HCT116 (cell line): ENCODE measurements around the gene SFXN5. TPM values are rescaled to one million over a fixed set of nuclear protein-coding genes. Genes with fewer than 3 reads are reported as not detected.

ENCODE experiments used
- ATAC-seq: fragments of 200-7000 bp; cut with Tn5 transposase; 2 replicates; pipeline ENCODE4 v1.9.1; 2020; ENCODE audit warnings: mild to moderate bottlenecking, moderate library complexity
- BruUV-seq: library from RNA; stranded (reverse); fragments of 400-500 nt; replicated peaks from 2 replicates; lab custom pipeline; 2021; lab: Mats Ljungman, UMichigan
- CTCF ChIA-PET: fragments of 300-600 bp; sonication (Branson Sonifier 250); formaldehyde crosslinking; loops from one replicate; lab custom pipeline; 2021; ENCODE audit warnings: antibody characterized with exemption; lab: Charles Lee
- POLR2A ChIA-PET: fragments of 300-600, 350-600 bp; sonication (Branson Sonifier 250); formaldehyde crosslinking; loops from one replicate; lab custom pipeline; 2021; ENCODE audit warnings: antibody characterized with exemption; lab: Charles Lee
- RAD21 ChIA-PET, 2 experiments: fragments of 300-600 bp; sonication (Branson Sonifier 250); formaldehyde crosslinking; loops; one replicate each; lab custom pipeline; 2023; ENCODE audit warnings: low total read pairs in 2 of 2; ENCODE audit not compliant: uncharacterized antibody in 2 of 2, unreplicated experiment in 2 of 2, low non-redundant PET in 1 of 2; lab: Charles Lee
- DNase-seq: peaks from one replicate; pipeline ENCODE4 v3.0.0-alpha.2; 2010; ENCODE audit warnings: low read depth, low spot score
- H2AFZ ChIP-seq: fragments of 200-600 bp; shearing (Covaris generic), sonication (generic); 2 replicates; pipeline ENCODE4 v1.6.1; 2017; ENCODE audit warnings: low read depth, mixed run types, mixed read lengths, antibody characterized with exemption, low read length; ENCODE audit not compliant: poor library complexity, severe bottlenecking
- H3K27ac ChIP-seq: 2 replicates; pipeline ENCODE4 v1.5.1; 2012; ENCODE audit warnings: low read depth, low read length
- H3K27me3 ChIP-seq: fragments of 200-600 bp; sonication (generic); 2 replicates; pipeline ENCODE4 v1.6.1; 2016; ENCODE audit warnings: mixed run types, low read length, mixed read lengths; ENCODE audit not compliant: insufficient read depth
- H3K36me3 ChIP-seq, 2 experiments: fragments of 200-500 bp in 1 of 2; fragments of 200-600 bp in 1 of 2; sonication (Bioruptor generic) in 1 of 2; sonication (generic) in 1 of 2; 2 replicates each; pipeline versions ENCODE4 v1.5.1 to v1.6.1; 2014 to 2016; ENCODE audit warnings: low read length in 2 of 2, inconsistent platforms in 1 of 2, mixed read lengths in 1 of 2, mixed run types in 1 of 2; ENCODE audit not compliant: insufficient read depth in 2 of 2, control insufficient read depth in 1 of 2
- H3K4me1 ChIP-seq, 2 experiments: fragments of 200-600 bp in 1 of 2; sonication (generic) in 1 of 2; 2 replicates each; pipeline versions ENCODE4 v1.5.1 to v1.6.1; 2012 to 2017; ENCODE audit warnings: low read length in 2 of 2, inconsistent platforms in 1 of 2, mild to moderate bottlenecking in 1 of 2, mixed read lengths in 1 of 2, mixed run types in 1 of 2, moderate library complexity in 1 of 2; ENCODE audit not compliant: insufficient read depth in 2 of 2, control insufficient read depth in 1 of 2
- H3K4me2 ChIP-seq: fragments of 200-600 bp; sonication (generic); 2 replicates; pipeline ENCODE4 v1.6.1; 2017; ENCODE audit warnings: mixed run types, low read length, mixed read lengths
- H3K4me3 ChIP-seq, 2 experiments: fragments of 200-600 bp in 1 of 2; sonication (generic) in 1 of 2; replicated peaks in 1 of 2; 2 replicates each; pipeline ENCODE4 v1.5.1; 2011 to 2016; ENCODE audit warnings: low read length in 2 of 2, control low read depth in 1 of 2, low read depth in 1 of 2, mild to moderate bottlenecking in 1 of 2, mixed read lengths in 1 of 2, mixed run types in 1 of 2
- H3K79me2 ChIP-seq: fragments of 200-600 bp; sonication (generic); 2 replicates; pipeline ENCODE4 v1.6.1; 2017; ENCODE audit warnings: mild to moderate bottlenecking, mixed run types, low read length, moderate library complexity, mixed read lengths; ENCODE audit not compliant: insufficient read depth
- H3K9ac ChIP-seq: fragments of 200-600 bp; sonication (generic); 2 replicates; pipeline ENCODE4 v1.6.1; 2016; ENCODE audit warnings: low read length, mixed read lengths
- H3K9me2 ChIP-seq: fragments of 200-600 bp; sonication (generic), shearing (Covaris generic); 2 replicates; pipeline ENCODE4 v1.6.1; 2017; ENCODE audit warnings: mixed run types, mild to moderate bottlenecking, moderate library complexity; ENCODE audit not compliant: insufficient read depth
- H3K9me3 ChIP-seq, 2 experiments: fragments of 200-500 bp in 1 of 2; fragments of 200-600 bp in 1 of 2; sonication (Bioruptor generic) in 1 of 2; sonication (generic) in 1 of 2; 2 replicates each; pipeline ENCODE4 v1.6.1; 2014 to 2017; ENCODE audit warnings: low read length in 2 of 2, mixed read lengths in 2 of 2, inconsistent platforms in 1 of 2, low read depth in 1 of 2, mild to moderate bottlenecking in 1 of 2, mixed run types in 1 of 2, moderate library complexity in 1 of 2; ENCODE audit not compliant: control insufficient read depth in 1 of 2, insufficient read depth in 1 of 2
- H4K20me1 ChIP-seq: fragments of 200-600 bp; sonication (generic), shearing (Covaris generic); 2 replicates; pipeline ENCODE4 v1.6.1; 2017; ENCODE audit warnings: mixed run types, mild to moderate bottlenecking, moderate library complexity; ENCODE audit not compliant: insufficient read depth
- CTCF ChIP-seq, 3 experiments: fragments of 200-600 bp in 1 of 3; sonication (generic) in 1 of 3; IDR thresholded peaks in 2 of 3; conservative IDR thresholded peaks in 1 of 3; 2 replicates each; pipeline ENCODE4 v1.5.1; 2012 to 2017; ENCODE audit warnings: low read depth in 2 of 3, low read length in 2 of 3, antibody characterized with exemption in 1 of 3, borderline replicate concordance in 1 of 3, control low read depth in 1 of 3, mild to moderate bottlenecking in 1 of 3, mixed read lengths in 1 of 3, mixed run types in 1 of 3, moderate library complexity in 1 of 3; ENCODE audit not compliant: insufficient read depth in 1 of 3
- EGR1 ChIP-seq: IDR thresholded peaks from 2 replicates; pipeline ENCODE4 v1.6.1; 2012; ENCODE audit warnings: low read depth
- ELF1 ChIP-seq: IDR thresholded peaks from 2 replicates; pipeline ENCODE4 v1.6.1; 2012; ENCODE audit warnings: low read depth, borderline replicate concordance
- EZH2 ChIP-seq: fragments of 200-600 bp; sonication (generic); IDR thresholded peaks from 2 replicates; pipeline ENCODE4 v1.6.1; 2017; ENCODE audit warnings: antibody characterized with exemption, mixed run types
- FOSL1 ChIP-seq: IDR thresholded peaks from 2 replicates; pipeline ENCODE4 v1.6.1; 2012; ENCODE audit warnings: low read depth
- JUND ChIP-seq: IDR thresholded peaks from 2 replicates; pipeline ENCODE4 v1.6.1; 2012
- POLR2A ChIP-seq: IDR thresholded peaks from 2 replicates; pipeline ENCODE4 v1.7.0; 2011; ENCODE audit warnings: borderline replicate concordance; ENCODE audit not compliant: insufficient read depth, insufficient read length; ENCODE audit errors: extremely low read depth
- RAD21 ChIP-seq: IDR thresholded peaks from 2 replicates; pipeline ENCODE4 v1.6.1; 2012; ENCODE audit warnings: low read depth, mild to moderate bottlenecking
- SIN3A ChIP-seq: IDR thresholded peaks from 2 replicates; pipeline ENCODE4 v1.6.1; 2012; ENCODE audit warnings: low read depth
- SP1 ChIP-seq: IDR thresholded peaks from 2 replicates; pipeline ENCODE4 v1.6.1; 2012; ENCODE audit warnings: low read depth
- SRF ChIP-seq: IDR thresholded peaks from 2 replicates; pipeline ENCODE4 v1.6.1; 2012; ENCODE audit warnings: low read depth
- TCF7L2 ChIP-seq: IDR thresholded peaks from 2 replicates; pipeline ENCODE4 v1.7.0; 2011; ENCODE audit warnings: borderline replicate concordance, inconsistent platforms; ENCODE audit not compliant: insufficient read depth, insufficient read length; ENCODE audit errors: extremely low read depth
- YY1 ChIP-seq: IDR thresholded peaks from 2 replicates; pipeline ENCODE4 v1.6.1; 2011; ENCODE audit warnings: low read length, low read depth, moderate library complexity, mild to moderate bottlenecking; ENCODE audit not compliant: insufficient replicate concordance; ENCODE audit errors: extremely low read depth
- ZBTB33 ChIP-seq: IDR thresholded peaks from 2 replicates; pipeline ENCODE4 v1.6.1; 2011; ENCODE audit warnings: mild to moderate bottlenecking, low read length, moderate library complexity; ENCODE audit not compliant: insufficient replicate concordance; ENCODE audit errors: extremely low read depth
- ZFX ChIP-seq: fragments of 450-650 bp; IDR thresholded peaks from 2 replicates; pipeline ENCODE4 v1.6.1; 2017
- intact Hi-C: fragments of 100-400 bp; cut with micrococcal nuclease; formaldehyde crosslinking; loops from 2 replicates; pipeline ENCODE4 v1.10.0; 2022
- total RNA-seq: library from RNA; stranded (reverse); gene quantifications from one replicate; pipeline ENCODE4 v1.2.1, GENCODE V29; 2021; ENCODE audit not compliant: unreplicated experiment

SFXN5 gene
- total RNA-seq, 1 experiment from 2014 or later, result 10.0 TPM

GRCh38 chr2:72919414-72920317, 151.8 kb downstream of the SFXN5 start (continued):
- TF ChIP-seq POLR2A (no peak), ZFX (no peak), TCF7L2 (no peak), FOSL1 (no peak), SIN3A (no peak), ELF1 (no peak), SP1 (no peak)

- no TSS peak for BruUV-seq
- Histone ChIP-seq H4K20me1 (no peaks in the 10 kb centered on the region), H3K4me1 (peaks cover 12 to 28% of the 10 kb centered on the region in 2 experiments), H3K4me3 (no peak overlapping the region), H2AFZ (no peak overlapping the region), H3K27ac (no peak overlapping the region), H3K9me3 (no peaks in the 10 kb centered on the region), H3K79me2 (no peaks in the 10 kb centered on the region), H3K27me3 (no peaks in the 10 kb centered on the region), H3K9ac (no peak overlapping the region), H3K36me3 (no peaks in the 10 kb centered on the region), H3K9me2 (no peaks in the 10 kb centered on the region), H3K4me2 (peak overlapping the region; percentile 77)
- POLR2A ChIA-PET, result no interaction called here
- TF ChIP-seq ZBTB33 (no peak), ELF1 (no peak), TCF7L2 (no peak), EZH2 (no peak), EGR1 (no peak), YY1 (no peak), RAD21 (no peak), CTCF (IDR thresholded peaks at IDR 0.05 in 2 of 3, conservative IDR thresholded peaks at IDR 0.05 in 1 of 3; ENCODE audit: borderline replicate concordance in 1 of 3, insufficient read depth in 1 of 3, low read depth in 2 of 3, low read length in 2 of 3) (no peak), SRF (no peak), SIN3A (no peak), JUND (no peak)
- RAD21 ChIA-PET, result no interaction called here
- intact Hi-C loops, result loop anchor here (2.0 kb wide), 1 partner anchor 31 kb away; the partner anchor contains the start of gene SPR
- DNase-seq, result no peak
- no peak for ATAC-seq
- CTCF ChIA-PET, result no interaction called here
Observed at GRCh38 chr2:72917877-72918553, 153.5 kb downstream of the SFXN5 start.
